ENCODE measurements around the gene CIT.

CIT gene

DNA sequence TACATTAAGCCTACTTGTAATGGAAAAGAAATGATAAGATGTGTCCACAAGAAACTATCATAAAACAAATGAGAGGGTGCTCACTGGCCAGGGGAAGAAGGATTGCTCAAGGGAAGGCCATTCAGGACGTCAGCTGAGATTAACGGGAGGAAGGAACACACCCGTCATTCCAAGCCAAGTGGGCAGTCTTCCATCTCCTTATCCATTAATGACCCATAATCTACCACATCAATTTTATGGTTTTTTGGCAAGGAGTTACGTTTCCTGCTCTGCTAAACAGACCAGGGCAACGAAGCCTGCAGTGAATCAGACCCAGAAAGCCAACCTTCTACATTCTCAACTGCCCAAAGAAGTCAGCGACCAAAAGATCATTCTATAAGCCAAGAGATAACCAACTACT, 184.1 kb downstream of the CIT start:
- Histone ChIP-seq H3K36me3 (ENCODE audit: control insufficient read depth, insufficient read depth, low read length) (peaks cover 2% of the 10 kb centered on the region), H3K27me3 (replicated peaks; ENCODE audit: control insufficient read depth, insufficient read depth, low read length) (no peaks in the 10 kb centered on the region), H3K4me3 (replicated peaks; ENCODE audit: low read depth, low read length) (no peak overlapping the region)
- DNase-seq (ENCODE audit: extremely low read depth, insufficient read length) = no peak
- no peak for TF ChIP-seq CTCF (IDR thresholded peaks at IDR 0.05; ENCODE audit: insufficient read depth, low read length, poor library complexity, severe bottlenecking)

- TF ChIP-seq CTCF (IDR thresholded peaks at IDR 0.05; ENCODE audit: insufficient read depth, low read length, poor library complexity, severe bottlenecking) = no peak
- Histone ChIP-seq H3K27me3 (replicated peaks; ENCODE audit: control insufficient read depth, insufficient read depth, low read length) (no peaks in the 10 kb centered on the region), H3K36me3 (ENCODE audit: control insufficient read depth, insufficient read depth, low read length) (peaks cover 3% of the 10 kb centered on the region), H3K4me3 (replicated peaks; ENCODE audit: low read depth, low read length) (no peak overlapping the region)
- DNase-seq (ENCODE audit: extremely low read depth, insufficient read length) = no peak
Observed at GRCh38 chr12:119692410-119692809, 184.7 kb downstream of the CIT start.

GRCh38 chr12:119691202-119691810, 185.8 kb downstream of the CIT start:
- Histone ChIP-seq H3K4me3 (replicated peaks; ENCODE audit: low read depth, low read length) (no peak overlapping the region), H3K36me3 (ENCODE audit: control insufficient read depth, insufficient read depth, low read length) (peaks cover 4% of the 10 kb centered on the region; the same call in 1 of the 2 replicates), H3K27me3 (replicated peaks; ENCODE audit: control insufficient read depth, insufficient read depth, low read length) (no peaks in the 10 kb centered on the region)
- no peak for TF ChIP-seq CTCF (IDR thresholded peaks at IDR 0.05; ENCODE audit: insufficient read depth, low read length, poor library complexity, severe bottlenecking)
- no peak for DNase-seq (ENCODE audit: extremely low read depth, insufficient read length)

DNA sequence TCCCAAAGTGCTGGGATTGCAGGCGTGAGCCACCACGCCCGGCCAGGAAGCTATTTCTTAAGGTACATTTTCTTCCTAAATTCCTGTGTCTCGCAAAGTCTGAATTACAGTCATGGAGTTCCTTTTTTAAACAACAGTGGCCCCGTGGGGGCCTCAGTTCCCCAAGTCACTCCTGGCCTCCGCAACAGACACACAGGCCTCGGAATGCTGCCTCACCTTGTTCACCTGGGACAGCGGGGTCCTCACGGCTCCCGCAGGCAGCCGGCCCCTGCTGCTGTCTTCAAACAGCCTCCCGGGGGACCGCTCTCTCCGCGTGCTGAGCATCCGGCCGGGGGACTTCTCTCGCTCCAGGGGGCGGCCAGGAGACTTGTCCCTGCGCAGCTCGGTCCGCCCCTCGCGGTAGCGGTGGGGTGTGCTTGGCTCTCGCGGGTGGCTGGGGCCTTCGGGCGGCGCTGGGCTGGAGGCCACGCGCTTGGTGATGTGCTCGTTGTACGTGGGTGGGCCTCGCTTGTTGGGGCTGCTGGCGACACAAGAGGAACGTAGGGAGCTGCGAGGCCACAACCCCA, 187.1 kb downstream of the CIT start:
- peaks cover 4% of the 10 kb centered on the region; the same call in 1 of the 2 replicates for H3K36me3 ChIP-seq (ENCODE audit: control insufficient read depth, insufficient read depth, low read length)
- no peak for DNase-seq (ENCODE audit: extremely low read depth, insufficient read length)
- no peak overlapping the region for H3K4me3 ChIP-seq (replicated peaks; ENCODE audit: low read depth, low read length)
- no peaks in the 10 kb centered on the region for H3K27me3 ChIP-seq (replicated peaks; ENCODE audit: control insufficient read depth, insufficient read depth, low read length)
- no peak for TF ChIP-seq CTCF (IDR thresholded peaks at IDR 0.05; ENCODE audit: insufficient read depth, low read length, poor library complexity, severe bottlenecking)

DNA sequence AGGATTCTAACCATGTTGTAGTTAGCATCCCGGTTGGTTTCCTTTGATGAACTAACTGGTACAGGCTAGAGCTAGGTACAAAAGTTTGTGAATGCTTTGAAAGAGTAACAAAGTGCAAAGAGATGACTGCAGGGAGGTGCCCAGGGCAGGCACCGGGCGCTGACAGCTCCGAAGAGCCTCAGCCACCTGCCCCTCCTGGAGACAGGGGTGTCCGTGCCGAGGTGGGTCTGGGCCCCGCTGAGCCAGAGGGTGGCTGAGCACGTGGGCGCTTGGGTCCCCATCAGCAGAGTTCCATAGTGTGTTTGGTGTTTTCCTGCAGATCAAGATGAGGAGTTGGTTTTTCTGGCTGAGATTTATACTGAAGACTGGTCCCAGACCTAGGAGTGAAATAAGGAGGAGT, 189.2 kb downstream of the CIT start:
- Histone ChIP-seq H3K36me3 (ENCODE audit: control insufficient read depth, insufficient read depth, low read length) (peaks cover 4% of the 10 kb centered on the region; the same call in 1 of the 2 replicates), H3K4me3 (replicated peaks; ENCODE audit: low read depth, low read length) (no peak overlapping the region), H3K27me3 (replicated peaks; ENCODE audit: control insufficient read depth, insufficient read depth, low read length) (no peaks in the 10 kb centered on the region)
- DNase-seq (ENCODE audit: extremely low read depth, insufficient read length) = no peak
- TF ChIP-seq CTCF (IDR thresholded peaks at IDR 0.05; ENCODE audit: insufficient read depth, low read length, poor library complexity, severe bottlenecking) = no peak

Data from GM06990 (cell line).